Esophagus squamous epithelium (tissue), 4 donors: ENCODE results near the gene RTL1.

Experiments
- POLR2A ChIP-seq, 4 donors: fragments of 450-650 bp; IDR thresholded peaks; one replicate each; pipeline ENCODE4 v1.6.1; 2017; ENCODE audit warnings: antibody characterized with exemption in 4 of 4, mild to moderate bottlenecking in 4 of 4, moderate library complexity in 3 of 4
- TF ChIP-seq, protein P1 (sequence below), 6 experiments: fragments of 450-650 bp in 4 of 6; fragments of 200-600 bp in 2 of 6; sonication (generic) in 2 of 6; IDR thresholded peaks; one replicate each; pipeline ENCODE4 v1.5.1; 2016 to 2019; ENCODE audit warnings: antibody characterized with exemption in 6 of 6, mild to moderate bottlenecking in 4 of 6, moderate library complexity in 4 of 6

DNA sequence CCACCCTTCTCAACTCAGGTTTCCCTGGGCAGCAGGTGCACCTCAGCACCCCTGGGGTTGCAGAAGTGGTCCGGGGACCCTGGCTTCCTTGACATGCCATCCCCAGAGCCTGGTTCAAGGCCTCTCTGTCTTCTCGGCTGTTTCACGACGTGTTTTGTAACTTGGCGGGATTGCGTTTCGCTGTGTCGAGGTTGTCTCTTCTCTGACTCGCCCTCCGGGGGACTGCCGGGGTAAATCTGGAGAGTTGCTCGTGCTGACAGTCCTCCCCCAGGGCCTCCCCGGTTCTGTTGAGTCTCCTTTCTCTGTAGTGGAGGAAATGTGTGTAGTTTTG is 52.0 kb downstream of the RTL1 start:
- TF ChIP-seq, protein P1, sequence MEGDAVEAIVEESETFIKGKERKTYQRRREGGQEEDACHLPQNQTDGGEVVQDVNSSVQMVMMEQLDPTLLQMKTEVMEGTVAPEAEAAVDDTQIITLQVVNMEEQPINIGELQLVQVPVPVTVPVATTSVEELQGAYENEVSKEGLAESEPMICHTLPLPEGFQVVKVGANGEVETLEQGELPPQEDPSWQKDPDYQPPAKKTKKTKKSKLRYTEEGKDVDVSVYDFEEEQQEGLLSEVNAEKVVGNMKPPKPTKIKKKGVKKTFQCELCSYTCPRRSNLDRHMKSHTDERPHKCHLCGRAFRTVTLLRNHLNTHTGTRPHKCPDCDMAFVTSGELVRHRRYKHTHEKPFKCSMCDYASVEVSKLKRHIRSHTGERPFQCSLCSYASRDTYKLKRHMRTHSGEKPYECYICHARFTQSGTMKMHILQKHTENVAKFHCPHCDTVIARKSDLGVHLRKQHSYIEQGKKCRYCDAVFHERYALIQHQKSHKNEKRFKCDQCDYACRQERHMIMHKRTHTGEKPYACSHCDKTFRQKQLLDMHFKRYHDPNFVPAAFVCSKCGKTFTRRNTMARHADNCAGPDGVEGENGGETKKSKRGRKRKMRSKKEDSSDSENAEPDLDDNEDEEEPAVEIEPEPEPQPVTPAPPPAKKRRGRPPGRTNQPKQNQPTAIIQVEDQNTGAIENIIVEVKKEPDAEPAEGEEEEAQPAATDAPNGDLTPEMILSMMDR (IDR thresholded peaks at IDR 0.05) = no peak
- no peak for TF ChIP-seq POLR2A (IDR thresholded peaks at IDR 0.05)
